Effector CD4-positive, alpha-beta T cell (primary cell): ENCODE results near the gene ZNRF3.
"Not testable (repeated sequence)": the region's sequence is repeated elsewhere in the genome, so short reads cannot be mapped to it uniquely, and the experiment has no call there.

Experiments used
- DNase-seq: peaks from one replicate; pipeline ENCODE4 v3.0.0-alpha.2; 2020

Gene ZNRF3

DNA sequence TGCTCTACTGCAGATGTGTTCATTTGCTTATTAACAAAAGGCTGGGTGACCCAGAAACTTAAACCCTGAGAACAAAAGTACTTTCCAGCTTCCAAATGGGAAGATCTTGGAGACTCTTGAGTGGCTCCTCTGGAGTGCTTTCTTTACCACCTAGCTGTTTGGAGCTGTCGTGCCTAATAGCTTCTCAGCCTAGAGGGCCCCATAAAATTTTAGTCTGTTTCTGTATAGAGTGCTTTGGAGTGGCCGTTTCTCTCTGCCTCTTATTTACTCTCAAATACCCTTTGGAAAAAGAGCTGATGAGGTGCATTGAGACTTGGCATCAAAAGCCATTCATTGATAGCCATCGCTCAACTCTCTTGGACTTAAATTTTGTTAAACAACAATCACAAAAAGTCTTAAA lies 50.7 kb downstream of the ZNRF3 start:
- no peak for DNase-seq

- no peak for DNase-seq
Observed at GRCh38 chr22:28935140-28935539, 51.8 kb downstream of the ZNRF3 start.

GRCh38 chr22:28935713-28936112 lies 52.3 kb downstream of the ZNRF3 start:
- no peak for DNase-seq

GRCh38 chr22:28936200-28936599 lies 52.8 kb downstream of the ZNRF3 start:
- DNase-seq: no peak

DNA sequence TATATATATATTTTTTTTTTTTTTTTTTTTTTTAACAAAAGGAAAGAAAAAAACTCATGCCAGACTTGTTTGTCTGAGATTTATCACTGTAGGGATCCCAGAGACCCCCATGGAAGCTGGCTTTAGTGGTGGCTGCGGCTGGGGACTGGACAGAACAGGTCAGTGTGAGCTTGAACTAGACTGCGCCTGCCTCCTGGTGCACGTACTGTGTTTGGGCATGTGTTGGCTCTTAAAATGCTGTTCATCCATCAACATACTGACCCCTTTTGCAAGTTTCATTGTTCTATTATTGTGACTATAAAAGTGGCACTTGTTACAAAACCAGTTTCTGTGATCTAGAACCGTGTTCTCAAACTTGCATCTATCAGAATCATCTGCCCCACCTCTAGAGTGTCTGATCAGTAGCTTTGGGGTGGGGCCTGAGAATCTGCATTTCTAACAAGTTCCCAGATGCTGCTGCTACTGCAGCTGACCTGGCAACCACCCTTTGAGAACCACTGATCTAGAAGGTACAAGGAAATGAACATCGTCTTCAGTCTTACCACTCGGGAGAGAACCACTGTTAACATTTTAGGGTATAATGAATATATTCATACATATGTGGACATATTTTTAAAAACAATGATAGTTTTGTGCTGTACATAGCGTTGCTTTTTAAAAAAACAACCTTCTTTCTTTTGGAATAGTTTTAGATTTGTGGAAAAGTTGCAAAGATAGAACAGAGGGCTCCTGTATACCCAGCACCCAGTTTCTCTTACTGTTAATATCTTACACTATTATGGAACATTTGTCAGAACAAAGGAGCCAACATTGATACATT lies 54.0 kb downstream of the ZNRF3 start:
- no peak for DNase-seq

DNA sequence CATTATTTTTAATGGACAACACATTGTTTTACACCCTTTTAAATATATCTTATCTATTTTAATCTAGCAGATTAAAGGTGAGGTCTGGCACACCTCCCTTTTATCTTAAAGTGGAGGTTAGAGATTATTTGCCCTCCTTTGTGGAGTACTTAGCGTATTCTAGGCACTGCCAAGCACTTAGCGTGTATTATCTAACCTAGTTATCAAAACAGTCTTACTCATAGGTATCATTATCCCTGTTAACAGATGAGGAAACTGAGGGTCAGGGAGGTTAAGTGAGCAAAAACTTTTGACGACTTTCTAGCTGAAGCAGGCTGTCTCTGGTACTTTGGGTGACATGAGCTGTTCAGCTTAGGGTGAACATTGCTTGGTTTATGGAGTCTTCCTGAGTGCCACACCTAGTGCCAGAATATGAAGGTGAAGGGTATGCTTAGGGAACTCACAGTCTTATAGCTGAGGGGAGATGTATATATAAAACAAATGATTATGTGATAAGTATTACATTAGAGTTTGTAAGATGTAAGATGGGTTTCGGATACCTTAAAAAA lies 55.0 kb downstream of the ZNRF3 start:
- DNase-seq: no peak

- no peak for DNase-seq
Observed at GRCh38 chr22:28939394-28939793, 56.0 kb downstream of the ZNRF3 start.

GRCh38 chr22:28939932-28940331 lies 56.6 kb downstream of the ZNRF3 start:
- DNase-seq: no peak

DNA sequence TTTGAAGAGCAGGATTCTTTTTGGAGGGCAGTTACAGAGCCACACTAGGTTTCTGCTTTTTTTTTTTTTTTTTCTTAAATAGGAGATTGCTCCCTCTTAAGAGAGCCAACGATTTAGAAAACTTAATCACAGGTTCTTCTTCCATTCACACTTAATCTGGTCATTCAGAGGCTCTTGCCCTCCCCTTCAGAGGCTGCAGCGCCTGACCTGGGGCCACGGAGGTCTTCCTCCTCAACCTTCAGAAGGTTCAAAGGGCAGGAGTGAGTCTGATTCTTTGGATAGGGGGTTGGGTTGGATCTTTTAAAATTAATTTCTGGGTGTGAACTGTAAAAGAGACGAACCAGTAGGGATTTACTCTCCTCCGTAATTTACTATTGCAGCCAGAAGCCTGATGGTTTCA lies 57.1 kb downstream of the ZNRF3 start:
- DNase-seq: no peak

DNA sequence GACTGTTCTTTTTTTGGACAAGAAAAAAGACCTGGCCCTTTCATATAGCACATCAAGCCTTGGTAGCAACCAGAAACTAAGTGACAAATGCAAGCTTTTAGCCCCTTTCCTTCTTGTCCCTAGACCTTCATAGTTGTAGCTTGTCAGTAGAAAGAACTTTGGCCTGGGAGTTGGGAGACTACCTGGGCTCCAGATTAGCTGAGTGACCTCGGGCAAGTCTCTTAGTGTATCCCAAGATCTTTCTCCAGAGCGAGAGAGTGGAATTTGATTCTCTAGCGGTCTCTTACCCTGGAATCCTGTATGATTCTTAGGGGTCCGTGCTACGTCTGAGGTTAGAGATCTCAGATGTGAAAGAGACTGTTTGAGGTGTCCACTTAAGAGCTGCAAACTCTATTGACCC lies 59.0 kb downstream of the ZNRF3 start:
- DNase-seq: no peak

DNA sequence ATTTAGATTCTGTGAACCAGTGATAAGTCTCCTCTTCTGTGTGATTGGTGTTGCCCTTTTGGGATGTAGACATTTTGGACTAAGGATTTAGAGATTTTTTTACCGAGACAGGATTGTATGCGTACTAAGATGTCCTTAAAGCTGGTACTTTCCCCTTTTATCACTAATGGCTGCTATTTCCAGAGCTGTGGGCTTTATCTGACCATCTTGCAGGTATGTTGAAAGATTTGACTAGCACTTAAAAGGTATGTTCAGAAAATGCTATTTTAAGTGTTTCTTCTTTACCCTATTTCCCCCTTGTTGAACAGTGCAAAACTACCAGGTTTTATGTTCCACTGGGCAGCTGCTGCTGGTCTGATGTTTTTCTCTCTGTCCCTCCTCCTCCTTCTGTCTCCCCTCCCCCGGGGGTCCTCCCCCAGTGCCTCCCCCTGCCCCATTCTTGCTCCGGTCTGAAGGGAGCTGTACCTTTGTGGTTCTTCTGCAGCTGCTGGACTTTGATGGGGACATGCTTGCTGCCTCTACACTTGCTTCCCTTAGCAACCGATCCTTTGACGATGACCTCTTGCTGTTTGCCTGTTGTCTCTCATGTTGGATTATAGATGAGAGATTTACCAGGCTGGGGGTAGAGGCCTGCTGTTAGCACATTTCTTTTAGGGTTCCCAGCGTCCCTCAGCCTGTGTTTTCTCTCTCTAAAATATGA lies 59.6 kb downstream of the ZNRF3 start:
- no peak for DNase-seq

DNA sequence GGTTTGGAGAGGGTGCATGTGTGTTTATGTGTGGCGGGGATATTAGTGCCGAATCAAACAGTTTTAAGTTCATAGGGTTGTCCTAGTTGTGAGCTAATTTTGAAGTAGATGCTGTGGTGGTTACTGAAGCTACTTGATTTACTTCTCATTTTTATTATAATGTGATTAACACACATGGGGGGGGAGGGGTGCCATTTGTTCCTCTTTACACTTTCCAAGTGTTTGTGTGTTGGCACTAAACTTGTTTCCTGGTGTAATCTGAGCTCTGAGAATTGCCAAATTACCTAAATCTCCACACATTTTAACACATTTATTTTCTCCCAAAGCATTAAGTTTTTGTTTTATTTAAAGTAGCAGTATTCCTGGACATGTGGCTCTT lies 60.1 kb downstream of the ZNRF3 start:
- no peak for DNase-seq

DNA sequence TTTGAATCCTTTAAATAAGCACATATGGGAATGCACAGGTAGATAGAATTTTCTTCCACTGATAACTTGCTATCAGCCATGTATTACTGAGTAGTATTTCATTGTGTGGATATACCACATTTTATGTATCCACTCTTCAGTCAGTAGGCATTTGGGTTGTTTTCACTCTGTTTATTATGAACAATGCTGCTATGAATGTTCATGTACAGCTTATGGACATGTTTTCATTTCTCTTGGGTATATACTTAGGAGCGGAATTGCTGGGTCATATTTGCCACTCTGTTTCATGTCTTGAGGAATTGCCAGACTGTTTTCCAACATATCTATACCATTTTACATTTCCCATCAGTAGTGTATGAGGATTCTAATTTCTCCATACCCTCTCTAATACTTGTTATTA lies 63.8 kb downstream of the ZNRF3 start:
- DNase-seq: no peak

GRCh38 chr22:28948424-28948823 lies 65.1 kb downstream of the ZNRF3 start:
- DNase-seq: no peak

DNA sequence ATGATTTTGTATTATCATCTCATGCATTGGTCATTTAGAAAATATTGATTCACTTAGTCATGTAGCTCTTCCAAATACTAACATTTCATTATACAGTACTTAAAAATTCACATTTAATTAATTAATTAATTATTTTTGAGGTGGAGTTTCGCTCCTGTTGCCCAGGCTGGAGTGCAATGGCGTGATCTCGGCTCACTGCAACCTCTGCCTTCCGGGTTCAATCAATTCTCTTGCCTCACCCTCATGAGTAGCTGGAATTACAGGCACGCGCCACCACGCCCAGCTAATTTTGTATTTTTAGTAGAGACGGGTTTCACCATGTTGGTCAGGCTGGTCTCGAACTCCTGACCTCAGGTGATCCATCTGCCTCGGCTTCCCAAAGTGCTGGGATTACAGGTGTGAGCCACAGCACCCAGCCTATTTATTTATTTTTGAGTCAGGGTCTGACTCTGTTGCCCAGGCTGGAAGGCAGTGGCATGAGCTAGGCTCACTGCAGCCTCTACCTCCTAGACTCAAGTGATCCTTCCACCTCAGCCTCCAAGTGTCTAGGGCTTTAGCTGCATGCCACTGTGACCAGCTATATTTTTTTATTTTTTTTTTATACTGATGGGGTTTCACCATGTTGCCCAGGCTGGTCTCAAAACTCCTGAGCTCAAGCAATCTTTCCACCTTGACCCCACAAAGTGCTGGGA lies 65.6 kb downstream of the ZNRF3 start:
- not testable (repeated sequence) for DNase-seq

DNA sequence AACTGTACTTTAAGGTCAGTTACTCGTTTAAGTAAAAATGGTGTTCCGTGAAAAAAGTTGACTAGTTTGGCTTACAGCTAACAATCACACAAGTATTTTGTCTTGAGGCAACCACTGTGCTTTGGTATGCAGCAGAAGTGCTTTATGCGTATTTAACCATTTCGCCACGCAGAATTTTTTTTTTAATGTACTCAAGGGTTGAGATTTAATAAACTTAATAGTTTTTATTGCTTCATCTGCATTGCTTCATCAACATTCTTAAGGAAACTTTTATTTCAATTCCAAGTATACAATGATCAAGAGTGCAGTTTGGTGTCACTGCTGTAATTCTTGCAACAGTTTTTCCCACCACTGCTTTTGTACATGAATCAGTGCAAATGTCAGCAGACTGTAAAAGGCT lies 66.4 kb downstream of the ZNRF3 start:
- no peak for DNase-seq

GRCh38 chr22:28950617-28951411 lies 67.4 kb downstream of the ZNRF3 start:
- DNase-seq: no peak

GRCh38 chr22:28951530-28951929 lies 68.2 kb downstream of the ZNRF3 start:
- no peak for DNase-seq

GRCh38 chr22:28951969-28952521 lies 68.7 kb downstream of the ZNRF3 start:
- DNase-seq: no peak

- no peak for DNase-seq
Observed at GRCh38 chr22:28952857-28953256, 69.5 kb downstream of the ZNRF3 start.

DNA sequence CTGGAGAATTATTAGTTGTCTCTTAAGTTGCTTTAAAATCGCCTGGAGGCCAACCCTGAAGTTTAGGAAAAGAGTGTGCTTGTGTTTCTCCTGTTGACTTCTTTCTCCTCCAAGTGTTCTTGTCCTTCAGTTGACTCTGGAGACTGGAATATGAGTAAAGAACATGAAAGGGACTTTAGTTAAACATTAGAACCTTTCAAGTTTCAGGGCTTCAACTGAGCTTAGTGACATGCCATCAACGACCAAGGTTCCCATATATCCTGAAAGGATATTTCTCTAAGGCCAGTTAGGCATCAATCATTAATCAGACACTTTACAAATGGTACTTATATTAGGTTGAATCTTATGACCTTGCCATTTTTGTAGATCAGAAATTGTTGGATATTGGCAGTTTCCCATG lies 70.0 kb downstream of the ZNRF3 start:
- DNase-seq: no peak
